Measurements from ENCODE around the gene EPHB4. TPM values are rescaled to one million over a fixed set of nuclear protein-coding genes. Genes with fewer than 3 reads are reported as not detected.

Gene EPHB4
- total and polyA plus RNA-seq, 7 donors, result 5.1 to 13.9 (median 10.3) TPM

- DNase-seq (peak in 1 of 2 donors; percentile 7), ATAC-seq (no peak)
- WGBS, 3 donors, result 67 to 73% (median 71%) methylated on average over 8 of the region's 8 CpGs
- Histone ChIP-seq H3K27me3 (ENCODE audit: insufficient read depth in 3 of 3, low read length in 2 of 3) (no peaks in the 10 kb centered on the region), H3K4me1 (no peaks in the 10 kb centered on the region), H3K4me3 (no peak overlapping the region), H3K36me3 (ENCODE audit: insufficient read depth in 1 of 2, low read depth in 1 of 2) (no peaks in the 10 kb centered on the region), H3K9me3 (no peaks in the 10 kb centered on the region), H3K27ac (no peak overlapping the region)
- intact Hi-C loops (cut with DNase I), result no loop called here
- no peak for TF ChIP-seq CTCF (IDR thresholded peaks at IDR 0.05)
Measured at GRCh38 chr7:100840470-100841100, 13.3 kb upstream of the EPHB4 start.

DNA sequence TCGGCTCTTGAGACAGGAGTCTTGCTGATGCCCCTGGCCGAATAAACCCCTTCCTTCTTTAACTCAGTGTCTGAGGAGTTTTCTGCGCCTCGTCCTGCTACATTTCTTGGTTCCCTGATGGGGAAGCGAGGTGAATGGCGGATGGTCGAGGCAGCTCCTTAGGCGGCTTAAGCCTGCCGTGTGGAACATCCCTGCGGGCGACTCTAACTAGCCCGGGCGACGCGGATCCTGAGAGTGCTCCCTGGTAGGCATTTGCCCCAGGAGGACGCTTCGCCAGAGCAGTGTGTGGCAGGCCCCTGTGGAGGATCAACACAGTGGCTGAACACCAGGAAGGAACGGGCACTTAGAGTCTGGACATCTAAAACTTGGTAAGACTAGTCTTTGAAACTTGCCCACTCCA is 12.0 kb upstream of the EPHB4 start:
- DNase-seq, result peak in 1 of 2 donors; percentile 19
- H3K27ac ChIP-seq, result no peak overlapping the region
- WGBS, 3 donors, result 93 to 95% (median 93%) methylated on average over 18 of the region's 18 CpGs
- H3K4me3 ChIP-seq, result no peak overlapping the region
- no peak for TF ChIP-seq CTCF (IDR thresholded peaks at IDR 0.05)
- no peaks in the 10 kb centered on the region for H3K9me3 ChIP-seq
- intact Hi-C loops (cut with DNase I), result no loop called here
- no peaks in the 10 kb centered on the region for H3K27me3 ChIP-seq (ENCODE audit: insufficient read depth in 3 of 3, low read length in 2 of 3)
- no peaks in the 10 kb centered on the region for H3K4me1 ChIP-seq
- H3K36me3 ChIP-seq (ENCODE audit: insufficient read depth in 1 of 2, low read depth in 1 of 2), result no peaks in the 10 kb centered on the region
- no peak for ATAC-seq

DNA sequence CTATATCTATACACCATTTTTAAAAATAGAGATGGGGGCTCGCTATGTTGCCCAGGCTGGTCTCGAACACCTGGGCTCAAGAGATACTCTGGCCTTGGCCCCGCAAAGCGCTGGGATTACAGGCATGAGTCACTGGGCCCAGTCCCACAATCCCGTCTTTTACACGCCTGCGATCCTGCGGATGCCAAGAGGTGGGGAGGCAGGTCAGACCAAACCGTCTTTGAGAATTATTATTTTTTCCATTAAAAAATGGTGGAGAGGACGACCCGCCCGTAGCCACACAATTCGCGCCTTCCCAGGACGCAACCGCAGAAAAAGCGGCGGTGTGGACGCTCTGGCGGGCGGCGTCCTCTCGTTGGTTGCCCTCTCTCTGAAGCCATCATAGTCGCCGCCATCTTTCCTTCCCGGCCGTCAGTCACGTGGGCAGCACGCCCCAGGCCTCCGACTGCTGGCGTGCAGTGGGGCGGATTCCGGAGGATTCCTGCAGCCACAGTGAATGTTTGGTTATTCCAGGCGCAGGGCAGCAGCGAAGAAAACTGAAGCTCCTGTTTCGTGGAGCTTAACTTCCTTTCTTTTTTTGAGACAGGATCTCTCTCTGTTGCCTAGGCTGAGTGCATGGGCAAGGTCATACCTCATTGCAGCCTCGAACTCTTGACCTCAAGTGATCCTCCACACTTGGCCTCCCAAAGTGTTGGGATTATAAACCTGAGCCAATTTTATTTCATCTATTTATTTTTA is 9.9 kb upstream of the EPHB4 start:
- 2 to 3% (median 2%) methylated on average over 37 of the region's 37 CpGs for WGBS, 3 donors
- Histone ChIP-seq H3K4me1 (no peaks in the 10 kb centered on the region), H3K27ac (peak overlapping the region; percentile 73), H3K27me3 (ENCODE audit: insufficient read depth in 3 of 3, low read length in 2 of 3) (peaks cover 0 to 4% (median 0%) of the 10 kb centered on the region in 3 donors), H3K4me3 (peak overlapping the region; percentile 60), H3K9me3 (no peaks in the 10 kb centered on the region), H3K36me3 (ENCODE audit: insufficient read depth in 1 of 2, low read depth in 1 of 2) (no peaks in the 10 kb centered on the region)
- intact Hi-C loops (cut with DNase I), result no loop called here
- peak; percentile 96 to 99 (median 98) for ATAC-seq
- peak; percentile 91 to 95 for DNase-seq
- TF ChIP-seq CTCF (IDR thresholded peaks at IDR 0.05), result no peak

GRCh38 chr7:100836812-100837098 is 9.4 kb upstream of the EPHB4 start:
- Histone ChIP-seq H3K27ac (peak overlapping the region; percentile 73), H3K36me3 (ENCODE audit: insufficient read depth in 1 of 2, low read depth in 1 of 2) (no peaks in the 10 kb centered on the region), H3K9me3 (no peaks in the 10 kb centered on the region), H3K4me3 (peak overlapping the region; percentile 60), H3K4me1 (no peaks in the 10 kb centered on the region), H3K27me3 (ENCODE audit: insufficient read depth in 3 of 3, low read length in 2 of 3) (peaks cover 0 to 4% (median 0%) of the 10 kb centered on the region in 3 donors)
- WGBS, 3 donors, result 27 to 39% (median 35%) methylated on average over 6 of the region's 6 CpGs
- DNase-seq (no peak), ATAC-seq (no peak)
- no peak for TF ChIP-seq CTCF (IDR thresholded peaks at IDR 0.05)
- intact Hi-C loops (cut with DNase I), result no loop called here

Data from psoas muscle (tissue), 8 donors.